DND-41 (cell line): ENCODE results near the gene KPTN.

Source experiments
- ATAC-seq: fragments of 200-7000 bp; cut with Tn5 transposase; 3 replicates; pipeline ENCODE4 v1.9.1; 2021; ENCODE audit warnings: low read depth; ENCODE audit not compliant: insufficient read depth
- DNase-seq: peaks from one replicate; pipeline ENCODE4 v3.0.0-alpha.2; 2020
- H2AFZ ChIP-seq: 2 replicates; pipeline ENCODE4 v1.6.0; 2012; ENCODE audit warnings: low read depth, low read length
- H3K27ac ChIP-seq: 2 replicates; pipeline ENCODE4 v1.5.1; 2012; ENCODE audit warnings: low read length, inconsistent platforms
- H3K27me3 ChIP-seq: fragments of 200-600 bp; sonication (generic); 2 replicates; pipeline ENCODE4 v1.6.0; 2012; ENCODE audit warnings: low read length, mild to moderate bottlenecking, inconsistent platforms; ENCODE audit not compliant: insufficient read depth, poor library complexity
- H3K36me3 ChIP-seq: 2 replicates; pipeline ENCODE4 v1.5.1; 2012; ENCODE audit warnings: low read length, inconsistent platforms; ENCODE audit not compliant: insufficient read depth
- H3K4me1 ChIP-seq: 2 replicates; pipeline ENCODE4 v1.5.1; 2012; ENCODE audit warnings: mild to moderate bottlenecking, low read length; ENCODE audit not compliant: insufficient read depth
- H3K4me2 ChIP-seq: 2 replicates; pipeline ENCODE4 v1.6.0; 2012; ENCODE audit warnings: mild to moderate bottlenecking, moderate library complexity, low read length, inconsistent platforms; ENCODE audit not compliant: insufficient read depth
- H3K4me3 ChIP-seq, 2 experiments: fragments of 200-600 bp in 1 of 2; shearing (Covaris generic) in 1 of 2; 2 replicates each; pipeline ENCODE4 v1.5.1; 2012 to 2016; ENCODE audit warnings: inconsistent platforms in 2 of 2, low read length in 2 of 2, mild to moderate bottlenecking in 2 of 2, low read depth in 1 of 2, moderate library complexity in 1 of 2
- H3K79me2 ChIP-seq: 2 replicates; pipeline ENCODE4 v1.6.0; 2012; ENCODE audit warnings: low read length, inconsistent platforms; ENCODE audit not compliant: insufficient read depth
- H3K9ac ChIP-seq: 2 replicates; pipeline ENCODE4 v1.6.0; 2012; ENCODE audit warnings: low read depth, mild to moderate bottlenecking, inconsistent platforms, low read length, moderate library complexity
- H3K9me3 ChIP-seq: 2 replicates; pipeline ENCODE4 v1.5.1; 2012; ENCODE audit warnings: low read length, moderate library complexity, mild to moderate bottlenecking, inconsistent platforms; ENCODE audit not compliant: insufficient read depth, severe bottlenecking
- H4K20me1 ChIP-seq: 2 replicates; pipeline ENCODE4 v1.6.0; 2012; ENCODE audit warnings: low read length; ENCODE audit not compliant: insufficient read depth
- CTCF ChIP-seq: IDR thresholded peaks from 2 replicates; pipeline ENCODE4 v1.5.1; 2012; ENCODE audit warnings: borderline replicate concordance, low read length, moderate library complexity, mild to moderate bottlenecking; ENCODE audit not compliant: poor library complexity, severe bottlenecking; ENCODE audit errors: extremely low read depth
- EZH2 ChIP-seq: IDR thresholded peaks from 3 replicates; pipeline ENCODE4 v1.6.1; 2012; ENCODE audit warnings: borderline replicate concordance, low read depth, mild to moderate bottlenecking, moderate library complexity, low read length, inconsistent platforms; ENCODE audit not compliant: severe bottlenecking

Gene KPTN

GRCh38 chr19:47495478-47496372 lies 11.7 kb upstream of the KPTN start:
- H3K27me3 ChIP-seq = no peaks in the 10 kb centered on the region
- H3K4me3 ChIP-seq = no peak overlapping the region
- H3K4me1 ChIP-seq = no peaks in the 10 kb centered on the region
- H4K20me1 ChIP-seq = peaks cover 44% of the 10 kb centered on the region
- TF ChIP-seq CTCF (no peak), EZH2 (no peak)
- H3K79me2 ChIP-seq = no peaks in the 10 kb centered on the region; the same call in 1 of the 2 replicates
- H3K27ac ChIP-seq = no peak overlapping the region
- DNase-seq (no peak), ATAC-seq (no peak)
- H3K36me3 ChIP-seq = peaks cover 83% of the 10 kb centered on the region
- no peak overlapping the region for H2AFZ ChIP-seq
- no peak overlapping the region for H3K4me2 ChIP-seq
- H3K9me3 ChIP-seq = no peaks in the 10 kb centered on the region
- H3K9ac ChIP-seq = no peak overlapping the region

- Histone ChIP-seq H3K27ac (no peak overlapping the region), H3K79me2 (no peaks in the 10 kb centered on the region; the same call in 1 of the 2 replicates), H3K9me3 (no peaks in the 10 kb centered on the region), H4K20me1 (peaks cover 44% of the 10 kb centered on the region), H3K4me2 (no peak overlapping the region), H2AFZ (no peak overlapping the region), H3K27me3 (no peaks in the 10 kb centered on the region), H3K9ac (no peak overlapping the region), H3K4me3 (no peak overlapping the region), H3K36me3 (peaks cover 83% of the 10 kb centered on the region), H3K4me1 (no peaks in the 10 kb centered on the region)
- ATAC-seq (no peak), DNase-seq (no peak)
- TF ChIP-seq CTCF (no peak), EZH2 (no peak)
Measured at GRCh38 chr19:47494729-47495128, 10.7 kb upstream of the KPTN start.

GRCh38 chr19:47494211-47494547 lies 10.2 kb upstream of the KPTN start:
- Histone ChIP-seq H3K27ac (no peak overlapping the region), H2AFZ (no peak overlapping the region), H3K4me3 (no peak overlapping the region), H4K20me1 (peaks cover 40% of the 10 kb centered on the region), H3K4me1 (no peaks in the 10 kb centered on the region), H3K27me3 (no peaks in the 10 kb centered on the region), H3K4me2 (no peak overlapping the region), H3K79me2 (no peaks in the 10 kb centered on the region), H3K36me3 (peaks cover 83% of the 10 kb centered on the region), H3K9ac (no peak overlapping the region), H3K9me3 (no peaks in the 10 kb centered on the region)
- TF ChIP-seq EZH2 (no peak), CTCF (no peak)
- DNase-seq (no peak), ATAC-seq (no peak)
